GM21737 (cell line): ENCODE data around the gene GNAL.
"Not testable (repeated sequence)": the region's sequence is repeated elsewhere in the genome, so short reads cannot be mapped to it uniquely, and the experiment has no call there.

ENCODE experiments used
- ATAC-seq: cut with Tn5 transposase; IDR thresholded peaks from one replicate; pipeline ENCODE4 v1.9.1; 2021; ENCODE audit warnings: mild to moderate bottlenecking, moderate library complexity; ENCODE audit not compliant: unreplicated experiment

The GNAL gene

GRCh38 chr18:11688972-11689668, at the start of gene GNAL:
Gene GNAL (plus strand): TSS chr18:11689264. CDS start chr18:11689564, 300 bp downstream.
- peak; percentile 62 for ATAC-seq

GRCh38 chr18:11647310-11647709, 41.8 kb upstream of the GNAL start:
- ATAC-seq, result not testable (repeated sequence)

- not testable (repeated sequence) for ATAC-seq
Measured at GRCh38 chr18:11647804-11648203, 41.3 kb upstream of the GNAL start.

- ATAC-seq, result no peak
Measured at GRCh38 chr18:11649839-11650238, 39.2 kb upstream of the GNAL start.

GRCh38 chr18:11651899-11652298, 37.2 kb upstream of the GNAL start:
- no peak for ATAC-seq

GRCh38 chr18:11653521-11653920, 35.5 kb upstream of the GNAL start:
- ATAC-seq, result no peak

- ATAC-seq, result no peak
Measured at GRCh38 chr18:11654736-11655605, 34.1 kb upstream of the GNAL start.

GRCh38 chr18:11655606-11655932, 33.5 kb upstream of the GNAL start:
- ATAC-seq, result no peak

- no peak for ATAC-seq
Measured at GRCh38 chr18:11657152-11657551, 31.9 kb upstream of the GNAL start.

- ATAC-seq, result no peak
Measured at GRCh38 chr18:11657554-11657953, 31.5 kb upstream of the GNAL start.

- no peak for ATAC-seq
Measured at GRCh38 chr18:11658019-11658418, 31.0 kb upstream of the GNAL start.

- ATAC-seq, result no peak
Measured at GRCh38 chr18:11658989-11659388, 30.1 kb upstream of the GNAL start.

- no peak for ATAC-seq
Measured at GRCh38 chr18:11660691-11661090, 28.4 kb upstream of the GNAL start.

GRCh38 chr18:11661430-11661829, 27.6 kb upstream of the GNAL start:
- no peak for ATAC-seq

GRCh38 chr18:11663439-11664029, 25.5 kb upstream of the GNAL start:
- no peak for ATAC-seq

GRCh38 chr18:11664286-11664685, 24.8 kb upstream of the GNAL start:
- no peak for ATAC-seq

GRCh38 chr18:11665146-11665545, 23.9 kb upstream of the GNAL start:
- no peak for ATAC-seq

- ATAC-seq, result no peak
Measured at GRCh38 chr18:11665587-11665986, 23.5 kb upstream of the GNAL start.

- ATAC-seq, result no peak
Measured at GRCh38 chr18:11666176-11666575, 22.9 kb upstream of the GNAL start.

- ATAC-seq, result no peak
Measured at GRCh38 chr18:11666831-11667230, 22.2 kb upstream of the GNAL start.

GRCh38 chr18:11667578-11667977, 21.5 kb upstream of the GNAL start:
- no peak for ATAC-seq
